GM10266 (cell line): ENCODE measurements around the gene F3.

Source experiments
- DNase-seq: peaks from one replicate; pipeline ENCODE4 v3.0.0; 2012; ENCODE audit errors: extremely low spot score
- TF ChIP-seq, protein P1 (sequence below): IDR thresholded peaks from 2 replicates; pipeline ENCODE4 v1.5.1; 2012; ENCODE audit warnings: mild to moderate bottlenecking, low read depth; ENCODE audit not compliant: control insufficient read depth, insufficient read depth; ENCODE audit errors: missing control alignments

F3 gene

DNA sequence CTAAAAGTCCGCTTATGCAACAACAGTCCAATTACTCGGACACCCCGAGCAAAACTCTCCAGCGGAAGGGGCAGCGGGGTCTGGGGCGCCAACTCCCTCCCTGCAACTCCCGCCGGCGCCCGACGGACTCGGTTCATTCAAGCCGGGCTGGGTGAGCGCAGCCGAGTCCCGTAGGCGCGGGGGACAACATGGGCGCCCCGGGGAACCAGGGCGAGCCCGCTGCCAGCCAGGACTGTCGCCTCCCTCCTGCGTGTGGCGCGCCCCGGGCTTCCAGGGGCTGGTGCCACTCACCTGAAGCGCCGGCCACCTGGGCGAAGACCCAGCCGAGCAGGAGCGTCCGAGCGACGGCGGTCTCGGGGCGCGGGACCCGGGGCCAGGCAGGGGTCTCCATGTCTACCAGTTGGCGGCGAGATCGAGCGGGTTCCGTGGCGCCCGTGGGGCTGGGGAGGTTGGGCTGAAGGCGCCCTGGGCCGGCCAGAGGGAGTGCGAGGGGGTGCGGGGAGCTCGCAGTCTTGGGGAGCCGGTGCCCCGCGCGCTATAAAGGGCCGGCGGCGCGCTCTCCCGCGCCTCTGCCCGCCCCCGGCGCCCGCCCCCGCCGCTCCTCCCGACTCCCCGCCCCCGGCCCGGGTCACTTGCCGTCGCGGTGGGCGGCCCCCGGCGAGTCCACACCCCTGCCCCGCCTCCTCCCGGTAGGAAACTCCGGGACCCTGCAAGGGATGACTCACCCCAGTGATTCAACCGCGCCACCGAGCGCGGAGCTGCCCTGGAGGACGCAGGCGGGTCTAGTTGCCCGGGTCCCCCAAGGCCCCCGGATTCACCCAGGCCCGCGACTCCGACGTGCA is at the start of gene F3:
F3 (minus strand) TSS at position 514 of the 842 bp plus-strand sequence; CDS start at position 391, 123 bp downstream.
- TF ChIP-seq, protein P1, sequence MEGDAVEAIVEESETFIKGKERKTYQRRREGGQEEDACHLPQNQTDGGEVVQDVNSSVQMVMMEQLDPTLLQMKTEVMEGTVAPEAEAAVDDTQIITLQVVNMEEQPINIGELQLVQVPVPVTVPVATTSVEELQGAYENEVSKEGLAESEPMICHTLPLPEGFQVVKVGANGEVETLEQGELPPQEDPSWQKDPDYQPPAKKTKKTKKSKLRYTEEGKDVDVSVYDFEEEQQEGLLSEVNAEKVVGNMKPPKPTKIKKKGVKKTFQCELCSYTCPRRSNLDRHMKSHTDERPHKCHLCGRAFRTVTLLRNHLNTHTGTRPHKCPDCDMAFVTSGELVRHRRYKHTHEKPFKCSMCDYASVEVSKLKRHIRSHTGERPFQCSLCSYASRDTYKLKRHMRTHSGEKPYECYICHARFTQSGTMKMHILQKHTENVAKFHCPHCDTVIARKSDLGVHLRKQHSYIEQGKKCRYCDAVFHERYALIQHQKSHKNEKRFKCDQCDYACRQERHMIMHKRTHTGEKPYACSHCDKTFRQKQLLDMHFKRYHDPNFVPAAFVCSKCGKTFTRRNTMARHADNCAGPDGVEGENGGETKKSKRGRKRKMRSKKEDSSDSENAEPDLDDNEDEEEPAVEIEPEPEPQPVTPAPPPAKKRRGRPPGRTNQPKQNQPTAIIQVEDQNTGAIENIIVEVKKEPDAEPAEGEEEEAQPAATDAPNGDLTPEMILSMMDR = peak; percentile 8
- DNase-seq = peak; percentile 74

DNA sequence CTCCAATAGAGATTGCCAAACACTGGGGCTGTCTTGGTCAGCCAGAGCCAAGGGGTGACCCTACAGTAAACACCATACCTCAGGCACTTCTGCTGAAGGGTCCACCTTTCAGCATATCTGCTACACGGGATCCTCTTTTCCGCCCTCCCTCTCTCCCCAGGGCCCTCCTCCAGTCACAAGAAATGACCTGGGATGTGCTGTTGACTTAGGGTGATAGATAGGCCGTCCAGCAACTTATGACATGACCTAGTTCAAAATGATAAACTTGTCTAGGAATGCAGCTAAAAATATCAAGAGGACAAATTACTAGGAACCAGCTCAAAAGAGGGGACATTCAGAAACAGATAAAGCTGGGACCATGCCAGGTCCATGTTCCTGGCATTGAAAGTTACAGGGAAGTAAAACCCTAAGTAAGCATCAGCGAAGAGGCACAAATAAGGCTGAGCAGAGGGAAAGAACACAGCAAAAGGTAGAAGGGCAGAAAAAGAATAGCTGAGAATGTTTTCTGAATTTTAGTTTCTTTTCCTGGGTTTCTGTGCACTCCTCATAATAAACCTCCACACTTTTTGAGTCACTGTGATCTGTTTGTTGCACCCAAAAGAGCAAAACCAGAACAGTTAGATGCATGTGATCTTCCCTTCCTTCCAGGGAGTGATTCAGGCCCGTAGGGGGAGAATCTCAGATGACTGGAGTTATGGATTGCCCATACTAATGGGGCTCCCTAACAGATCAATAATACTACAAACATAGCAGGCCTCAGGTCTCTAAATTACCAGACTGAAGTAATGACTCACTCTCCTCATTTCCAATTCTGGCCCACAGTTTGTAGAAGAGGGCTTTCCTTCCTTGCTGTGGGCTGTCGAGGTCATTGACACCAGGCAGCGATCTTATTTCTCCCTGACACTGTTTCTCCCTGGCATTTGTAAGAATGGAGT is 48.9 kb upstream of the F3 start:
- TF ChIP-seq, protein P1 = no peak
- no peak for DNase-seq

DNA sequence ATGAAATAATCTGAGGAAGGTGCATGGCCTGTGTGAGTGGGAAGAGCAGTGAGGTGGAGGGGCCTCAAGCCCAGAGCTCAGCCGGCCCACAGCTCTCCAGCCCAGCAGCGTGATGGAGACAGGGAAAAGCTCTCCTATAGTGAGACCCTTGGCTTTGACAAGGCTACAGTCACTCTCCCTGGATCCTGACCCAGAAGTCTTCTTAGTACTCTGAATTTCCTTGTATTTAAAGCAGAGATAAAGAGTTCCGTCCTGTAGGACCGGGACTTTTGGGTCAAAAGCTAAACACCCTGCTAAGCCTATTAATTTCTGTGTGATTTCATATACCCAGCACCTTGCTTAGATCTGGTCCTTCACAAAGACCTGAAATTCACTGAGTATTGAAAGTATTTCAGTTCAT is 48.2 kb upstream of the F3 start:
- TF ChIP-seq, protein P1 = no peak
- no peak for DNase-seq

GRCh38 chr1:94582565-94582964 is 41.0 kb upstream of the F3 start:
- TF ChIP-seq, protein P1 = no peak
- no peak for DNase-seq

GRCh38 chr1:94580367-94581115 is 39.0 kb upstream of the F3 start:
- TF ChIP-seq, protein P1 = no peak
- no peak for DNase-seq

DNA sequence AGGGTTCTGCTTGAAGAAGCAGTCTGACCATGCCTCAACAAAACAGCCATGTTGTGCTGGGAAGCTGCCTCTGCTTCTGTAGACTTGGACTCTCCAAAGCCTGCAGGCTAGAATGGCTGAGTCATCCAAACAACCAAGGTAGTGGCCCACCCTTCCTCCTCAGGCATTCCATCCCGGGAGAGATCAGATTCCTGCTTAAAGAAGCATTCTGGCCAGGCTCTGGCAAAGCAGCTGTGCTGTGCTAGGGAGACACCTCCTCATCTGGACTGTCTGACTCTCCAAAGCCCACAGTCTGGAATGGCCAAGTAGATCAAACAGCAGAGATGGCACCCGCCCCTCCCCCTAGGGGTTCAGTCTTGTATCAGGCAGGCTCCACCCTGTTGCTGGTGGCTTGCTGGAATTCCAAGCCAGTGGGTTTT is 38.3 kb upstream of the F3 start:
- no peak for DNase-seq
- TF ChIP-seq, protein P1 = no peak
